ENCODE measurements around the gene PLCB1. TPM values are rescaled to one million over a fixed set of nuclear protein-coding genes. Genes with fewer than 3 reads are reported as not detected.

The PLCB1 gene
- total and polyA plus RNA-seq, 2 experiments from 2014 or later: 6.7 to 20.5 TPM

DNA sequence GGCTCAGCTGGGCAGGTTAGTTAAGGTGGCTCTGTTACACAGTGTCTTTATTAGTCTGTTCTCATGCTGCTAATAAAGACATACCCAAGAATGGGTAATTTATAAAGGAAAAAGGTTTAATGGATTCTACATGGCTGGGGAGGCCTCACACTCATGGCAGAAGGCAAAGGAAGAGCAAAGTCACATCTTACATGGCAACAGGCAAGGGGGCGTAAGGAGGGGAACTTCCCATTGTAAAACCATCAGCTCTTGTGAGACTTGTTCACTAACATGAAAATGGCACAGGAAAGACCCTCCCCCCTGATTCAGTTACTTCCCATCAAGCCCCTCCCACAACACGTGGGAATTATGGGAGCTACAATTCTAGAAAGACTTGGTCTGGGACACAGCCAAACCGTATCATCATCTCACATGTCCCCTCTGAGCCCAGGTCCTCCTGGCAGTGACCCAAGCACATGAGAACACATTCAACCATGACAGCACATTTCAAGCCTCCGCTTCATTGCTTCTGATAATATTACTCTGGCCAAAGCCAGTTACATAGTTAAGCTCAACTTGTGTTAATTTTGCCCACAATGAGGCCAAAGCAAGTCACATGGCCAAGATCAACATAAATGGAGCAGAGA, 383.9 kb downstream of the PLCB1 start:
- H3K4me2 ChIP-seq: no peak overlapping the region
- no peak for TF ChIP-seq EZH2phosphoT487 (IDR thresholded peaks at IDR 0.05; ENCODE audit: low read depth, severe bottlenecking, unreplicated experiment)
- TF ChIP-seq, protein P1, sequence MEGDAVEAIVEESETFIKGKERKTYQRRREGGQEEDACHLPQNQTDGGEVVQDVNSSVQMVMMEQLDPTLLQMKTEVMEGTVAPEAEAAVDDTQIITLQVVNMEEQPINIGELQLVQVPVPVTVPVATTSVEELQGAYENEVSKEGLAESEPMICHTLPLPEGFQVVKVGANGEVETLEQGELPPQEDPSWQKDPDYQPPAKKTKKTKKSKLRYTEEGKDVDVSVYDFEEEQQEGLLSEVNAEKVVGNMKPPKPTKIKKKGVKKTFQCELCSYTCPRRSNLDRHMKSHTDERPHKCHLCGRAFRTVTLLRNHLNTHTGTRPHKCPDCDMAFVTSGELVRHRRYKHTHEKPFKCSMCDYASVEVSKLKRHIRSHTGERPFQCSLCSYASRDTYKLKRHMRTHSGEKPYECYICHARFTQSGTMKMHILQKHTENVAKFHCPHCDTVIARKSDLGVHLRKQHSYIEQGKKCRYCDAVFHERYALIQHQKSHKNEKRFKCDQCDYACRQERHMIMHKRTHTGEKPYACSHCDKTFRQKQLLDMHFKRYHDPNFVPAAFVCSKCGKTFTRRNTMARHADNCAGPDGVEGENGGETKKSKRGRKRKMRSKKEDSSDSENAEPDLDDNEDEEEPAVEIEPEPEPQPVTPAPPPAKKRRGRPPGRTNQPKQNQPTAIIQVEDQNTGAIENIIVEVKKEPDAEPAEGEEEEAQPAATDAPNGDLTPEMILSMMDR (IDR thresholded peaks at IDR 0.05; ENCODE audit: poor library complexity): no peak
- no peak for TF ChIP-seq EZH2 (IDR thresholded peaks at IDR 0.05; ENCODE audit: borderline replicate concordance)
- H3K9me2 ChIP-seq (replicated peaks; ENCODE audit: insufficient read depth): no peaks in the 10 kb centered on the region
- H2AFZ ChIP-seq: no peak overlapping the region
- no peak overlapping the region for H3K27ac ChIP-seq
- no peaks in the 10 kb centered on the region for H4K20me1 ChIP-seq (ENCODE audit: insufficient read depth, poor library complexity, severe bottlenecking)
- no peaks in the 10 kb centered on the region for H3K9me3 ChIP-seq (ENCODE audit: low read depth)
- no peaks in the 10 kb centered on the region for H3K27me3 ChIP-seq
- no peaks in the 10 kb centered on the region for H3K36me3 ChIP-seq (replicated peaks; ENCODE audit: insufficient read depth, low read depth)
- no peak for DNase-seq (ENCODE audit: low spot score)
- H3K4me1 ChIP-seq (ENCODE audit: insufficient read depth): no peaks in the 10 kb centered on the region
- 88% methylated on average over 4 of the region's 4 CpGs for WGBS (ENCODE audit: low lambda C conversion rate, missing lambda C conversion rate)
- H3K79me2 ChIP-seq: no peaks in the 10 kb centered on the region
- H3K4me3 ChIP-seq: no peak overlapping the region

- H2AFZ ChIP-seq: no peak overlapping the region
- H3K9me2 ChIP-seq (replicated peaks; ENCODE audit: insufficient read depth): no peaks in the 10 kb centered on the region
- H3K4me2 ChIP-seq: no peak overlapping the region
- H3K36me3 ChIP-seq (replicated peaks; ENCODE audit: insufficient read depth, low read depth): no peaks in the 10 kb centered on the region
- no peaks in the 10 kb centered on the region for H3K9me3 ChIP-seq (ENCODE audit: low read depth)
- DNase-seq (ENCODE audit: low spot score): no peak
- WGBS (ENCODE audit: low lambda C conversion rate, missing lambda C conversion rate): 74% methylated on average over 4 of the region's 4 CpGs
- no peaks in the 10 kb centered on the region for H3K27me3 ChIP-seq
- H3K4me1 ChIP-seq (ENCODE audit: insufficient read depth): no peaks in the 10 kb centered on the region
- H3K27ac ChIP-seq: no peak overlapping the region
- no peaks in the 10 kb centered on the region for H3K79me2 ChIP-seq
- TF ChIP-seq EZH2 (IDR thresholded peaks at IDR 0.05; ENCODE audit: borderline replicate concordance): no peak
- TF ChIP-seq EZH2phosphoT487 (IDR thresholded peaks at IDR 0.05; ENCODE audit: low read depth, severe bottlenecking, unreplicated experiment): no peak
- TF ChIP-seq, protein P1 (IDR thresholded peaks at IDR 0.05; ENCODE audit: poor library complexity): no peak
- no peaks in the 10 kb centered on the region for H4K20me1 ChIP-seq (ENCODE audit: insufficient read depth, poor library complexity, severe bottlenecking)
- H3K4me3 ChIP-seq: no peak overlapping the region
Measured at GRCh38 chr20:8518878-8519277, 386.8 kb downstream of the PLCB1 start.

- Histone ChIP-seq H3K4me2 (no peak overlapping the region), H4K20me1 (ENCODE audit: insufficient read depth, poor library complexity, severe bottlenecking) (no peaks in the 10 kb centered on the region), H3K79me2 (no peaks in the 10 kb centered on the region), H3K27me3 (no peaks in the 10 kb centered on the region), H3K36me3 (replicated peaks; ENCODE audit: insufficient read depth, low read depth) (no peaks in the 10 kb centered on the region), H2AFZ (no peak overlapping the region), H3K4me3 (no peak overlapping the region), H3K9me2 (replicated peaks; ENCODE audit: insufficient read depth) (no peaks in the 10 kb centered on the region), H3K9me3 (ENCODE audit: low read depth) (no peaks in the 10 kb centered on the region), H3K27ac (no peak overlapping the region), H3K4me1 (ENCODE audit: insufficient read depth) (no peaks in the 10 kb centered on the region)
- DNase-seq (ENCODE audit: low spot score): no peak
- TF ChIP-seq EZH2 (IDR thresholded peaks at IDR 0.05; ENCODE audit: borderline replicate concordance): no peak
- TF ChIP-seq, protein P1 (IDR thresholded peaks at IDR 0.05; ENCODE audit: poor library complexity): no peak
- TF ChIP-seq EZH2phosphoT487 (IDR thresholded peaks at IDR 0.05; ENCODE audit: low read depth, severe bottlenecking, unreplicated experiment): no peak
- WGBS (ENCODE audit: low lambda C conversion rate, missing lambda C conversion rate): 78% methylated on average over 1 of the region's 1 CpG
Measured at GRCh38 chr20:8519887-8520286, 387.8 kb downstream of the PLCB1 start.

Measured in hepatocyte (in vitro differentiated cells).